Forelimb muscle (tissue), 1 donor: ENCODE results near the gene CENPI. TPM values are rescaled to one million over a fixed set of nuclear protein-coding genes. Genes with fewer than 3 reads are reported as not detected.
"Not testable (repeated sequence)": the region's sequence is repeated elsewhere in the genome, so short reads cannot be mapped to it uniquely, and the experiment has no call there.

Experiments
- DNase-seq: peaks from one replicate; pipeline ENCODE4 v3.0.0-alpha.2; 2013; ENCODE audit warnings: low read depth
- polyA plus RNA-seq: library from polyadenylated mRNA; unstranded; fragments of 120-200 nt; gene quantifications from one replicate; pipeline ENCODE4 v1.2.1, GENCODE V29; 2013; ENCODE audit not compliant: insufficient read length

The CENPI gene, protein sequence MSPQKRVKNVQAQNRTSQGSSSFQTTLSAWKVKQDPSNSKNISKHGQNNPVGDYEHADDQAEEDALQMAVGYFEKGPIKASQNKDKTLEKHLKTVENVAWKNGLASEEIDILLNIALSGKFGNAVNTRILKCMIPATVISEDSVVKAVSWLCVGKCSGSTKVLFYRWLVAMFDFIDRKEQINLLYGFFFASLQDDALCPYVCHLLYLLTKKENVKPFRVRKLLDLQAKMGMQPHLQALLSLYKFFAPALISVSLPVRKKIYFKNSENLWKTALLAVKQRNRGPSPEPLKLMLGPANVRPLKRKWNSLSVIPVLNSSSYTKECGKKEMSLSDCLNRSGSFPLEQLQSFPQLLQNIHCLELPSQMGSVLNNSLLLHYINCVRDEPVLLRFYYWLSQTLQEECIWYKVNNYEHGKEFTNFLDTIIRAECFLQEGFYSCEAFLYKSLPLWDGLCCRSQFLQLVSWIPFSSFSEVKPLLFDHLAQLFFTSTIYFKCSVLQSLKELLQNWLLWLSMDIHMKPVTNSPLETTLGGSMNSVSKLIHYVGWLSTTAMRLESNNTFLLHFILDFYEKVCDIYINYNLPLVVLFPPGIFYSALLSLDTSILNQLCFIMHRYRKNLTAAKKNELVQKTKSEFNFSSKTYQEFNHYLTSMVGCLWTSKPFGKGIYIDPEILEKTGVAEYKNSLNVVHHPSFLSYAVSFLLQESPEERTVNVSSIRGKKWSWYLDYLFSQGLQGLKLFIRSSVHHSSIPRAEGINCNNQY
- 5.1 TPM for polyA plus RNA-seq

DNA sequence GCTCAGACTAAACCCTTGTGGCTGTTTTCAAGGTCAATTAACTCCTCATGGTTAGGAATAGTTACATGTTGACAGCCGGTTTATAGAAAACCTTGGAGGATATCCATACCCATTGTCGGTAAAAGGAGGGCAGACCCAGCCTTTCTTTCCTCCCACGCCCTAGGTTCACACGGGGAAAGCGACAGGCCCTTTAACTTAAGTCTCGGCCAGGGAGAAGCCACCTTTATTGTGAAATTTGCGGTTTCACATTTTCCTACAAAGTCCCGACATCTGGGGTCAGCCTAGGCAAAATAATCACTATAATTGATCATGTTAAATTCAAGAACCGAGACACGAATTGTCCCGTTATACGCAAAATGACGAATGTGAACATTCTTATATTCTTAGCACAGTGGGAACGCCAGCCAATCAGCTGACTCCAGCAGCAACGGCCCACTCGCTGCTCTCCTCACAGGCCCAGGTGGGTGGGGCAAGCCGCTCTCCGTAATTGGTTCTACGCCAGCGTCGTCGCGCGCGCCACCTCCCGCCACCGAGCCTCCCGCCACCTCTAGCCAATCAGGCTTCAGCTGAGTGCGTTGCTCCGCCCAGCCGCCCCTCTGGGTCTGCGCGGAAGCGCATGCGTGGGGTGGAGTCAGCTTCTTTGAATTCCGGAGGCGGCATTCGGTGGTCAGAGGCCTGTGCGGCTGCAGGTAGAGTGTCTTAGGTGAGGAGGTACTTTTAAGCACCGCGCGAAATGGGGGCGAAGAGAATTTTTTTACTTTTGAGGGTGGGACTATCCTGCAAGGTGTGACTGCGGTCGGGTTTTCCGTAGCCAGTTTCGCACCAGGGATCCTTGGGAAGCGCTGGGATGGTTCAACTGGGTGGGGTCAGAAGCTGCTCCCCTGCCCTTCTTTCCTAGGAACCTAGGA lies at the start of gene CENPI:
Gene CENPI (plus strand): TSS at position 659 of the 908 bp plus-strand sequence. CDS start 2,867 bp downstream, outside the sequence.
- peak; percentile 68 for DNase-seq

DNA sequence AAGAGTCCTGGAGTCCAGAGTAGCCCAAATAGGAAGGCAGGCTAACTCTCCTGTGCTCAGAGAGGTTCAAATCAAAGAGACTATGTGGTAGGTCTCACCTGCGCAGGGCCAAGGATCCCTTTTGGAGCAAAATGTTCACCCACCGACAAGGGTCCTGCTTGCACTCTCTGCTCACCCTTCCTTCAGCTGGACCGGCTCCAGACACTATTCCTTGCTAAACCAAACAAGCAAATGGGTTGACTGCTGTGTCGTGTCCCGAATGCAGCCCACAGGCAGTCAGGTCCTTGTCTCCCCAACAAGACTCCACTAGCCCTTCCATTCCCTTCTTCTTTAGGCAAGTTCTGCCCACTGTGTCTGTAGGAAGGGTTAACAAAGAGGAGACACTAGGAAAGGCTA lies 46.9 kb upstream of the CENPI start:
- no peak for DNase-seq

GRCh38 chrX:101051549-101052302 lies 46.3 kb upstream of the CENPI start, which contains the start of gene TRMT2B:
Gene TRMT2B, minus strand, starts transcription at chrX:101052111. Its CDS starts 9,822 bp downstream, at chrX:101042289.
- peak; percentile 31 for DNase-seq

DNA sequence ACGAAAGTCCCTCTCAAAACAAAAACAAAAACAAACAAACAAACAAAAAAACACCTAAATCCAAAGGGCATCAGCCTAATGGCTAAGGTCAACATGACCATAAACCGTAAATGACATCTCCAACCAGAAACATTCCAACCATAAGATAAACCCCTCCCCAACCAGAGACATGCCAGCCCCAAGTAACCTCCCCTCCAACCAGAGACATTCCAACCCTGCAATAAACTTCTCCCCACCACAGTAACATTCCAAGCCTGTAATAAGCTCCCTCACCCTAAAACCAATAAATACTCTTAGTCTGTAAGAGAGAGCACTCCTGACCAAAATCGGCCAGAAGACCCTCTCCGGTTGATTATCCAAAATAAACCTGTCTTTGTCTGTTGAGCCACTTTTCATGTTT lies 41.5 kb upstream of the CENPI start:
- not testable (repeated sequence) for DNase-seq

DNA sequence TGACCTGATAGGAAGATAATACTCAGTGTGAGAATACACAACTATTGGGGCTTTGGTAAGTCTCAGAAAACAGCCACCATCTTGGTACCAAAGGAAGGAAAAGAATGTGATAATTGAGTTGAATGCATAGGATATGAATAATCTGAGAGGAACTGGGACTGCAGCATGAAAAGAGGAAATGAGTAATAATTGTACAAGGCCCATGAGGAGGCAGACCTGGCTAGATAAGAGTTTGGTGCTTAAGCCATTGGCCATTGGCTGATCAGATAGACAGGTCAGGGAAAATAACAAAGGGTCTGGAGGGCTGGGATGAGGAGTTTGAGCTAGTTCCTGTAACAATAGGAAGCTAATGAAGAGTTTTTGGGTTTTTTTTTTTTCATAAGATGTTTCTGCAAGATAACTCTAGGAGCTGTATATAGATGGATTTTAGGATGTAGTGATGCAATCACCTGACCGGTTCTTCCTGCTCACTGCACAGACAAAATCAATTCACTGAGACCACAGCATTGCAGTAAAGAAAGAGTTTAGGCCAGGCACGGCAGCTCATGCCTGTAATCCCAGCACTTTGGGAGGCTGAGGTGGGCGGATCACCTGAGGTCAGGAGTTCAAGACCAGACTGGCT lies 40.8 kb upstream of the CENPI start:
- no peak for DNase-seq

DNA sequence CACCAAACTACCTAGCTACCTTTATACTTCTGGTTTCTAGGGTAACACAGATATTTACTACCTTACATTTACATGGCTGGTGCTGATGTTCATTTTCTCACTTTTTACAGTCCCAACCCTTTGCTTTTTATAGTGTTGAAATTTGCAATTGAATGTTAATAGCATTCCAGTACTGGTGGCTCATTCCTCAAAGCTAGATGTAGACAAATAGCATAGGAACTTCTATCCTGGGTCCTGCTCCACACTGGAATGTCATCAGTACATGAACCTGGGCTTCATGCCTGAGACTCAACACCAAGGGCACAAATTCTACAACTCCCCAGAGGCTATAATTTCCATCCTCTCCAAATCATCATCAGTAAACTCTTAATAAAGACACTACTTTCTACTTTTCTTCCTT lies 35.8 kb upstream of the CENPI start:
- DNase-seq: no peak

GRCh38 chrX:101071582-101071981 lies 26.4 kb upstream of the CENPI start:
- DNase-seq: no peak

- DNase-seq: peak; percentile 14
Measured at GRCh38 chrX:101078716-101079598, 19.0 kb upstream of the CENPI start, which contains the start of gene TMEM35A. Gene TMEM35A, plus strand, starts transcription at chrX:101078879. Its CDS starts 124 bp downstream, at chrX:101079003.

DNA sequence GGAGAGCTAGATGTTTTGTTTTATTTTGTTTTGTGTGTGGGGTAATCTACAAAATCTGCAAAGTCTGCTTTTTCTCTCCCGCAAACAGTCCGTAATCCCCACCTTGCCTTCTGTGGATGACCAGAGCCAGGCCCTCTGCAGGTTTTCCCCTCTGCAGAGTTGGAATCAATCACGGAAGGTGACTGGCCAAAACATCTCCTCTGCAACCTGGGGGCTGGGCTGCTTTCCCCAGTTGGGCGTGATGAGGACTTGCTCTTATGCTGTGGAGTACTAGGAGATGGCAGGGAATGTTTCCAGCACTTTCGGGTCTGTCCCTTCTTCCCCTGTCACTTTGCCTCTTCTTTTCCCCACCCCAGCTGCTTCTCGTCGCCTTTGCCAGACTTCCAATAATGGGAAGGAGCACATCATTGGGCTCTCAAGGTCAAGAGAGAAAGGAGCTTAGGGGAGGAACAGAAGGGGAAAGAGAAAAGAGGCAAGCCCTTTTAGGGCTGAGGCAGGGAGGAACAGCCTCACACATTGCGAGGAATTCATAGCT lies 18.2 kb upstream of the CENPI start:
- DNase-seq: no peak

DNA sequence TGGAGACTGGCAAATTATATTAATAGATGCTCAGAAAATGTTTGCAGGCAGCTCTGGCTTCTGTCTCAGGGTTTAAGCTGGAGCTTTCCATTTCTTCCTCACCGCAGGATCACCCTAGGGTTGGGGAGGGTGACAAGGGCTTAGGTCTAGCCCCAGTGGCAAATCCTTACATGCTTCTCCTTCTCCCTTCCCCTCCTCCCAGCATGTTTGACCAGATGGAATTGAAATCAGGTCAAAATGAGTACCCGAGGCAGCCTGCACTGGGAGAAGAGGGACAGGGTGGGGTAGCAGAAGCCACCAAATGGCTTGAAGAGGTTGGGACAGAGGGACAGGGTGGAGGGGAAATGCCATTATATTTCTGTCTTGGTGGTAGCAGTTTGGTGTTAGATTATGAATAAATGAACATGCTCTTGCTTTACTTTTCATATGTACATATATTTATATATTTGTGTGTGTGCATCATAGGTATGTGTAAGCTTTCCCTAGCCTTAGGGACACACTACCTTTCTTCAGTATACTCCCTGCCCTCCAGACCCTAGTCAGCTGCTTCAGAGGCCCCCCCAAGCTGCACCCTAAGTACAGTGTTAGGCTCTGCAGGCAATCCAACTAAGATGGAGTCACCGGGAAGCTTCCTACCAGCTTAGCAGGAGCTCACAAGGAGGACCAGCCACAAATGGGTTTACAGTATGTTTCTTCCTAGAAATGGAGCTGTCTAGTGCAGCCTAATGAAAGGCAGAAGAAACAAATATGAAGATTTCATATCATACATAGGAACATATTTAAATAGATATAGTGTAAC lies 17.5 kb upstream of the CENPI start:
- no peak for DNase-seq

- DNase-seq: no peak
Measured at GRCh38 chrX:101081231-101081630, 16.8 kb upstream of the CENPI start.

GRCh38 chrX:101091817-101092216 lies 6.2 kb upstream of the CENPI start:
- DNase-seq: no peak

DNA sequence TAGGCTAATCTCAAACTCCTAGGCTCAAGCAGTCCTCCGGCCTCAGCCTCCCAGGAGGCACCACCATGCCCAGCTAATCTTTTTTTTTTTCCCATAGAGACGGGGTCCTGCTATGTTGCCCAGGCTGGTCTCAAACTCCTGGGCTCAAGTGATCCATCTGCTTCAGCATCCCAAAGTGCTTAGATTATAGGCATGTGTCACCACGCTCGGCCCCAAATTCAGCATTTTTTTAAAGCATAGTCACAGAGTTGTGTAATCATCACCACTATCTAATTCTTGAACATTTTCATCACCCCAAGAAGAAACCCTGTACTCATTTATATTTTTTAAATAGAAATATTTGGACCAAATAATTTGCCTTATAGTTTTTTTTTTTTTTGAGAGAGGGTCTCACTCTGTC lies 10.3 kb downstream of the CENPI start:
- no peak for DNase-seq

GRCh38 chrX:101117701-101118100 lies 19.7 kb downstream of the CENPI start:
- peak; percentile 2 for DNase-seq

DNA sequence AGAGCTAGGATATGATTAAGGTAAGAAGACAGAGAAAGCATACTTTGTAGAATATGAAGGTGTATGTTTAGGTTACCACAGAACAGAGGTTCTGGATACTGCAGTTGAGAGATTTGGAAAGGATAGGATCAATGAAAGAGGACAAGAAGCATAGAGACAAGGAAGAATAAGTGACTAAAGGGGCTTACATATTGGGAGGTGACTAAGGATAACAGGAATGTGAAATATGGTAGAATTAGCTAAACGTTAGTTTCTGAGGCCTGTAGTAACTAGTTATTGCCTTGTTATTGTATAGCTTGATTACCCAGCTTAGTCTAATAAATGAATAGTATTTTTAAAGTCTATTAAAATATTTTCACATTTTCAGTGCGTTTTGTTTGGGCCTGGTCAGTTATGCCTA lies 38.2 kb downstream of the CENPI start:
- DNase-seq: no peak
